ENCODE data around the gene TSG101.

The TSG101 gene

GRCh38 chr11:18492888-18493287 is 33.9 kb downstream of the TSG101 start:
- no peak for DNase-seq (ENCODE audit: low read depth)

GRCh38 chr11:18491924-18492323 is 34.8 kb downstream of the TSG101 start:
- no peak for DNase-seq (ENCODE audit: low read depth)

- no peak for DNase-seq (ENCODE audit: low read depth)
Measured at GRCh38 chr11:18490736-18491485, 35.8 kb downstream of the TSG101 start.

GRCh38 chr11:18490319-18490718 is 36.4 kb downstream of the TSG101 start:
- no peak for DNase-seq (ENCODE audit: low read depth)

- DNase-seq (ENCODE audit: low read depth): no peak
Measured at GRCh38 chr11:18485913-18486528, 40.7 kb downstream of the TSG101 start.

GRCh38 chr11:18479063-18479462 is 47.7 kb downstream of the TSG101 start:
- DNase-seq (ENCODE audit: low read depth): no peak

- DNase-seq (ENCODE audit: low read depth): no peak
Measured at GRCh38 chr11:18472587-18472986, 54.2 kb downstream of the TSG101 start.

- DNase-seq (ENCODE audit: low read depth): no peak
Measured at GRCh38 chr11:18471995-18472394, 54.7 kb downstream of the TSG101 start.

- no peak for DNase-seq (ENCODE audit: low read depth)
Measured at GRCh38 chr11:18468961-18469360, 57.8 kb downstream of the TSG101 start.

- DNase-seq (ENCODE audit: low read depth): no peak
Measured at GRCh38 chr11:18468059-18468458, 58.7 kb downstream of the TSG101 start.

- no peak for DNase-seq (ENCODE audit: low read depth)
Measured at GRCh38 chr11:18466402-18466801, 60.3 kb downstream of the TSG101 start.

GRCh38 chr11:18463439-18463838 is 63.3 kb downstream of the TSG101 start:
- no peak for DNase-seq (ENCODE audit: low read depth)

- DNase-seq (ENCODE audit: low read depth): no peak
Measured at GRCh38 chr11:18461909-18462308, 64.8 kb downstream of the TSG101 start.

GRCh38 chr11:18459634-18460033 is 67.1 kb downstream of the TSG101 start:
- no peak for DNase-seq (ENCODE audit: low read depth)

- no peak for DNase-seq (ENCODE audit: low read depth)
Measured at GRCh38 chr11:18457450-18457849, 69.3 kb downstream of the TSG101 start.

- DNase-seq (ENCODE audit: low read depth): no peak
Measured at GRCh38 chr11:18455686-18456372, 70.9 kb downstream of the TSG101 start, which contains the start of gene LDHAL6A. Gene LDHAL6A (plus strand): TSS chr11:18455856. CDS start chr11:18456681, 825 bp downstream.

GRCh38 chr11:18452927-18453326 is 73.8 kb downstream of the TSG101 start:
- DNase-seq (ENCODE audit: low read depth): no peak

GRCh38 chr11:18449251-18449650 is 77.5 kb downstream of the TSG101 start:
- DNase-seq (ENCODE audit: low read depth): no peak

- no peak for DNase-seq (ENCODE audit: low read depth)
Measured at GRCh38 chr11:18438691-18439090, 88.1 kb downstream of the TSG101 start.
